Occipital lobe (tissue), 2 donors: ENCODE measurements around the gene MISP3. TPM values are rescaled to one million over a fixed set of nuclear protein-coding genes. Genes with fewer than 3 reads are reported as not detected.

ENCODE experiments used
- DNase-seq: peaks from one replicate; lab custom pipeline; 2025; lab: John Stamatoyannopoulos, UW
- total RNA-seq: library from RNA; depleted of rRNA; stranded (reverse); fragments of >200 nt; gene quantifications from one replicate; pipeline ENCODE4 v1.2.3, GENCODE V29; 2014

MISP3 gene
- total RNA-seq, 1 donor from 2014 or later: 1.6 TPM

- DNase-seq: no peak
Observed at GRCh38 chr19:14119644-14120496, 47.3 kb downstream of the MISP3 start.

DNA sequence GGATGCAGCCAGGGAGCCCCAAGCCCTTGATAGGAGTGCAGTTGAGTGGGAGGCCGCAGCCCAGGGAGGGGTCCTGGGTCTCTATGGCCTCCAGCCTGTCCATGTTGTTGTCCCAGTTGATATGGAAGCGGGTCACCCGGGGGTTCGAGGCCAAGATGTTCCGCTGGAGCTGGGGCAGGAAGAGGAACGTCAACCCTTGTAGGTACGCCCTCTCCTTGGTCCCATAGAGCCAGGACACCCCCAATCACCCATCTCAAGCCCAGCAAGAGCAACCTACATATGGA, 47.9 kb downstream of the MISP3 start:
- DNase-seq: no peak

GRCh38 chr19:14122924-14123323, 50.3 kb downstream of the MISP3 start:
- DNase-seq: no peak

Other genes with a start within 250 kb of the MISP3 start
- gene NANOS3, start 195.7 kb upstream of the MISP3 start, total RNA-seq: 5.6 TPM
- 11.1 TPM for gene BRME1, start 166.7 kb upstream of the MISP3 start, total RNA-seq
- gene CC2D1A, start 166.6 kb upstream of the MISP3 start, total RNA-seq: 8.9 TPM
- not detected for gene PODNL1, start 134.4 kb upstream of the MISP3 start, total RNA-seq
- 10.1 TPM for gene DCAF15, start 120.3 kb upstream of the MISP3 start, total RNA-seq
- 1.7 TPM for gene RFX1, start 66.5 kb upstream of the MISP3 start, total RNA-seq
- gene RLN3, start 44.6 kb upstream of the MISP3 start, total RNA-seq: not detected
- gene IL27RA, start 41.0 kb upstream of the MISP3 start, total RNA-seq: 7.0 TPM
- 3.4 TPM for gene PALM3, start 10.7 kb upstream of the MISP3 start, total RNA-seq
- not detected for gene C19orf67, start 13.0 kb downstream of the MISP3 start, total RNA-seq
- 37.1 TPM for gene SAMD1, start 18.0 kb downstream of the MISP3 start, total RNA-seq
- gene PRKACA, start 45.0 kb downstream of the MISP3 start, total RNA-seq: 29.3 TPM
- gene ASF1B, start 63.8 kb downstream of the MISP3 start, total RNA-seq: 1.4 TPM
- 47.9 TPM for gene ADGRL1, start 133.4 kb downstream of the MISP3 start, total RNA-seq